NT2/D1 (cell line): ENCODE results near the gene CEP162.

Source experiments
- DNase-seq: peaks from one replicate; pipeline ENCODE4 v3.0.0-alpha.2; 2011; ENCODE audit warnings: low read depth, low spot score
- H3K27me3 ChIP-seq: 2 replicates; pipeline ENCODE4 v1.6.0; 2011; ENCODE audit warnings: mild to moderate bottlenecking; ENCODE audit not compliant: insufficient read length, insufficient read depth
- H3K36me3 ChIP-seq: 2 replicates; pipeline ENCODE4 v1.6.1; 2011; ENCODE audit warnings: mild to moderate bottlenecking, low read length, mixed read lengths; ENCODE audit not compliant: insufficient read depth, insufficient read length
- H3K4me1 ChIP-seq: 2 replicates; pipeline ENCODE4 v1.5.1; 2011; ENCODE audit not compliant: insufficient read depth, insufficient read length
- H3K4me3 ChIP-seq: 2 replicates; pipeline ENCODE4 v1.5.1; 2011; ENCODE audit warnings: low read depth; ENCODE audit not compliant: insufficient read length
- H3K9ac ChIP-seq: 2 replicates; pipeline ENCODE4 v1.6.0; 2011; ENCODE audit warnings: low read depth; ENCODE audit not compliant: insufficient read length
- H3K9me3 ChIP-seq: 2 replicates; pipeline ENCODE4 v1.5.1; 2011; ENCODE audit warnings: mild to moderate bottlenecking, low read length; ENCODE audit not compliant: insufficient read depth
- SUZ12 ChIP-seq: IDR thresholded peaks from 2 replicates; pipeline ENCODE4 v1.6.1; 2011; ENCODE audit not compliant: insufficient read length, insufficient read depth; ENCODE audit errors: extremely low read depth
- YY1 ChIP-seq: IDR thresholded peaks from 2 replicates; pipeline ENCODE4 v1.6.1; 2011; ENCODE audit not compliant: insufficient read length, insufficient read depth
- ZNF274 ChIP-seq: IDR thresholded peaks from 2 replicates; pipeline ENCODE4 v1.6.1; 2011; ENCODE audit warnings: mild to moderate bottlenecking, low read depth, low read length

Gene CEP162

GRCh38 chr6:84082689-84083265, 144.7 kb downstream of the CEP162 start:
- TF ChIP-seq YY1, result no peak
- no peak for TF ChIP-seq SUZ12
- TF ChIP-seq ZNF274, result no peak
- DNase-seq, result no peak
- no peak overlapping the region for H3K9ac ChIP-seq
- no peaks in the 10 kb centered on the region for H3K4me1 ChIP-seq
- H3K27me3 ChIP-seq, result no peaks in the 10 kb centered on the region
- H3K36me3 ChIP-seq, result no peaks in the 10 kb centered on the region
- H3K9me3 ChIP-seq, result no peaks in the 10 kb centered on the region
- no peak overlapping the region for H3K4me3 ChIP-seq

- DNase-seq, result no peak
These were observed 146.2 kb downstream of the CEP162 start for GRCh38 chr6:84081222-84081621.

GRCh38 chr6:84078335-84078734, 149.1 kb downstream of the CEP162 start:
- no peaks in the 10 kb centered on the region for H3K27me3 ChIP-seq
- H3K4me3 ChIP-seq, result no peak overlapping the region
- H3K4me1 ChIP-seq, result no peaks in the 10 kb centered on the region
- no peaks in the 10 kb centered on the region for H3K9me3 ChIP-seq
- TF ChIP-seq ZNF274 (no peak), SUZ12 (no peak), YY1 (no peak)
- H3K9ac ChIP-seq, result no peak overlapping the region
- no peak for DNase-seq
- no peaks in the 10 kb centered on the region for H3K36me3 ChIP-seq

More at GRCh38 chr6:84081222-84081621, 146.2 kb downstream of the CEP162 start:
- H3K4me3 ChIP-seq, result no peak overlapping the region
- H3K4me1 ChIP-seq, result no peaks in the 10 kb centered on the region
- H3K9me3 ChIP-seq, result no peaks in the 10 kb centered on the region
- H3K36me3 ChIP-seq, result no peaks in the 10 kb centered on the region
- TF ChIP-seq YY1, result no peak
- no peak for TF ChIP-seq ZNF274
- no peak overlapping the region for H3K9ac ChIP-seq
- H3K27me3 ChIP-seq, result no peaks in the 10 kb centered on the region

GRCh38 chr6:84077645-84078044, 149.8 kb downstream of the CEP162 start:
- H3K4me1 ChIP-seq, result no peaks in the 10 kb centered on the region
- H3K9me3 ChIP-seq, result no peaks in the 10 kb centered on the region
- no peak for DNase-seq
- no peaks in the 10 kb centered on the region for H3K27me3 ChIP-seq
- H3K4me3 ChIP-seq, result no peak overlapping the region
- TF ChIP-seq YY1 (no peak), SUZ12 (no peak), ZNF274 (no peak)
- H3K9ac ChIP-seq, result no peak overlapping the region
- H3K36me3 ChIP-seq, result no peaks in the 10 kb centered on the region

- no peak for DNase-seq
- H3K4me1 ChIP-seq, result no peaks in the 10 kb centered on the region
- H3K9me3 ChIP-seq, result no peaks in the 10 kb centered on the region
- H3K4me3 ChIP-seq, result no peak overlapping the region
- H3K9ac ChIP-seq, result no peak overlapping the region
- H3K36me3 ChIP-seq, result no peaks in the 10 kb centered on the region
- no peaks in the 10 kb centered on the region for H3K27me3 ChIP-seq
- TF ChIP-seq ZNF274 (no peak), YY1 (no peak), SUZ12 (no peak)
These were observed 152.3 kb downstream of the CEP162 start for GRCh38 chr6:84074988-84075781.
